Posterior vena cava (tissue), 2 donors: Measurements from ENCODE around the gene NAP1L4. TPM values are rescaled to one million over a fixed set of nuclear protein-coding genes. Genes with fewer than 3 reads are reported as not detected.

Source experiments
- DNase-seq: peaks from one replicate; pipeline ENCODE4 v3.0.0-alpha.2; 2020; ENCODE audit warnings: low spot score
- intact Hi-C, 2 donors: fragments of 100-400 bp; cut with DNase I; formaldehyde crosslinking; loops; one replicate each; pipeline versions ENCODE4 v1.14.1 to v1.14.2; 2022 to 2023
- total RNA-seq, 2 donors: library from RNA; stranded (reverse); fragmentation: NEBNext Ultra II Directional; extraction: Animal tissue kit (Norgen Biotek cat#: 25700); gene quantifications; one replicate each; pipeline ENCODE4 v1.2.1, GENCODE V29; 2021
- donor health status: DM: yes; HTN: yes; CAD: no.
- donor health status: DM: yes; HTN: yes; CAD: no.

Gene NAP1L4
- total RNA-seq, 2 donors from 2014 or later, result 89.0 to 118 TPM

- intact Hi-C loops, result no loop called here
Measured at GRCh38 chr11:2976294-2977063, 15.7 kb downstream of the NAP1L4 start.

DNA sequence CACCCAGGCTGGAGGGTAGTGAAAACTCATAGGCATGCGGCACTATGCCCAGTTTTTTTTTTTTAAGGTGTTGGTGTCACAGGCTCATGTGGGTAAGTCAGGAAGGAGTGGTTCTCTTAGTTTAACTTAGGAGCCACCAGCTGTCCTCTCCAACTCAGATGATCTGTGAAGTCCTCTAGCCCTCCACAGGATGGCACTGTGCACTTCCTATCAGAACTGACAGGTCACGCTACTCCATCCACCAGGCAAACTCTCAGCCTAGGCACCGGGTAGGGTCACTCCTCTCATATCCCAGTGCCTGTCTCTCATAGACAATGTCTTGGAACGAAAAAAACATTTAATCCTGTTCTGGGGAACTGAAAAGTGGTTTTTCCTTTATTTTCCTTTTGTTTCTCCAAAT, 16.5 kb downstream of the NAP1L4 start:
- intact Hi-C loops, result no loop called here
- no peak for DNase-seq

More at GRCh38 chr11:2976294-2977063, 15.7 kb downstream of the NAP1L4 start:
- no peak for DNase-seq

DNA sequence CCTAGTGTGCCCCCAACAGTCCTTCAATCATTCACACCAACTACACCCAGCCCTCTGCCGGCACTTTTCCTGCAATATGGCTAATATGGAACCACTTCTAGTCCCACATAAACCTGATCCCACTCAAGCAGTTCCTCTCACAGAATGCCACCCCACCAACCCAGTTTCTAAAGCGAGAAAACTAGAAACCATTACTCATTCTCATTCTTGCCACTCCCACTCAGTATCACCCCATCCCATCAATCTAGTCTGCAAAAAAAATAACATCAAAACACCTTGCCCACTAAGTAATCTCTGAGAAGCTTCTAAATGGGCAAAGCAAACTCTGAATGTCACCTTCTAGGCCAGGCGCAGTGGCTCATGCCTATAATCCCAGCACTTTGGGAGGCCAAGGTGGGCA, 17.9 kb downstream of the NAP1L4 start:
- DNase-seq, result no peak
- intact Hi-C loops, result no loop called here

- no peak for DNase-seq
- intact Hi-C loops, result no loop called here
Measured at GRCh38 chr11:2968341-2968900, 23.7 kb downstream of the NAP1L4 start.

- DNase-seq, result no peak
- intact Hi-C loops, result no loop called here
Measured at GRCh38 chr11:2964782-2965181, 27.3 kb downstream of the NAP1L4 start.

DNA sequence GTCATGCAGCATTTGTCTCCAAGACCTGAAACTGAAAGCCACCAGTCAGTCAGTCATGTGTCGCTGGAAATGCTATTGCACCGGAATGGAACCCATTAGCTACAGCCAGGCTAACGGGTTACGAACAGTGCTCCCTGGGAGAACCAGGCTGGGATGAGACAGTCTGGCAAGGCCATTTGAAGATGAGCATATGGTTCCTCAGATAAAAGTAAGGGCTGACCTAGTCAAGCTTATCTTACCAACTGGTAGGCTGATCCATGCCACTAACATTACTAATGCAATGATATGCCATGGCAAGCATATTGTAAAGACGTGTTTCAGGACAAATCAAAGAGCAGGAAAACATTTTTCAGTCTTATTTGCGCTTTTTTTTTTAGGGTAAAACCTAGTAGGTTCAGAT, 28.4 kb downstream of the NAP1L4 start:
- DNase-seq, result no peak
- intact Hi-C loops, result no loop called here

- intact Hi-C loops, result no loop called here
- no peak for DNase-seq
Measured at GRCh38 chr11:2963112-2963754, 28.9 kb downstream of the NAP1L4 start.

DNA sequence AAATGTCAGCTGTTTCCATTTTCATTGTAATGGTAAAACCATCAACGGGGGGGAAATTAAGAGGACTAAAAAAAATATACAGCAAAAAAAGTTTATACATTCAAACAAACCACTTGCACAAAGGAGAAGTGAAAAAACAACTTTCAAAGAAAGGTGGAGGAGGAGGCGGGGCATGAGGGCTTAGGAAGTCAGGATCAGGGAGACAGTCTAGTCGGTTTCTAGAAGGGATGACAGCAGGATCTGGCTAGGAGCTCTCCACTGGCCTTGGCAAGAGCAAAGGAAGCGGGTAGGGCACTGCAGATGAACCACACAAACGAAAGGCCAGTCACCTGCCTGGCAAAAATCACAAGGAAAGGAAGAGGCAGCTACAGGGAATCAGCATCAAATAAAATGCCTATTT, 31.0 kb downstream of the NAP1L4 start:
- no peak for DNase-seq
- intact Hi-C loops, result no loop called here

GRCh38 chr11:2960139-2960538, 32.0 kb downstream of the NAP1L4 start:
- DNase-seq, result no peak
- intact Hi-C loops, result no loop called here

DNA sequence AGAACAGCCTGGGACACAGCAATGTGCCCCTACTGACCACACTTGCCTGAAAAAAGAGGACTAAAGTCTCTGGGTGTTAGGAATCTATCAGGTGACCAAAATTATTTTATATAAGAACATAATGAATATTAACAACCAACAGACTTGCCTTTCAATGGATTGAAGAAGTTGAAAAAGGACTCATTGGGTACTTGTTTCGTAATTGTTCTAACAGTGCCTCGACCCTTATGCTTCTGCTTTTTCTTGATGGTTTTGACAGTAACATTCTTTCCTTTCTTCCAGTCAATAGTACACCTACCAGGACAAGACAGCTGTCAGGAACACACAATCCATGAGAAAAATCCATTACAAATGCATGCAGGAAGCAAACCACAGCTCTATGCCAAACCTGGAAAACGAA, 33.9 kb downstream of the NAP1L4 start:
- intact Hi-C loops, result no loop called here
- no peak for DNase-seq

DNA sequence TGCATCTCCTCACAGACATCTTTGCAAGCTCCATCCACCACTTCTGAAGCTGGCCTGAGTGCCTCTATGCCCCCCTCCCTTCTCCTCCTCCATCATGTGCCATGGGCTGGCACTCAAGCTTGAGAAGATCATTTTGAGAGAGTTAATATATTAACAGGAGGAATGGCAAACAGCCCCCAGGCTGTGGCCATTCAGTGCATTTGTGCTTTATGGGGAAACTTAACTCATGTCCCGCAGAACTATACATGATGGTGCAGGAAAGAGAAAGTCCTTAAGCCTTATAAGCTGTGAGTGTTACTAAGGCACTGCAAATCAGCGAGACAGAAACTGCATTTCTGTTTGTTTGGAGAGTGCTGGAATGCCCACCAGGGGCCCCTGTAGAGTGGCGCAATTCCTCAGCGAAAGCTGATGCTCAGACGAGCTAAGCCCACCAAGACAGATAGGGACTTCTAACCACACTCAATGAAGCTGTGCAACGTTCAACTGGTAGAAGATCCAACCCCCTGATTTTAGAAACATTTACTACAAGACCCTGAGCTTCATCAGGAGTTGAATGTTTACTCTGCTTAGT, 36.1 kb downstream of the NAP1L4 start:
- no peak for DNase-seq
- intact Hi-C loops, result no loop called here

DNA sequence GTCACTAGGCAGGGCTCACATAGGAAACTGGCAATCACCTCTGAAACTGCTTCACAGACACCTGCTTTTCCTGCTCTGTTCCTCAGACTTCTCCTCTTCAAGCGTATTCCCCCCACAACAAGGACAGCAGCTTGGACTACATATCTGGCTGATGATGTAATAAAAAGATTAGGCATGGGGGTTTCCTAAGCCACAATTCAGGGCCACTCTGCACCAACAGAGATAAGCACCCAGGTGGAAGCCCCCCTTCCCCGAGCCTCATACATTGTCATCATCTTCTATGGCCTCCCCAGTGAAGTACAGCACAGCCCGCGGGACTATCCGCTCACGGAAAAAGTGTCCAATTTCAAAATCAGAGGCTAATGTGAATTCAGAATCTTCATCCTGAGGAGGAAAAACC, 37.9 kb downstream of the NAP1L4 start:
- no peak for DNase-seq

GRCh38 chr11:2952290-2952689, 39.8 kb downstream of the NAP1L4 start:
- intact Hi-C loops, result loop anchor here in 1 of 2 donors (2.0 kb wide), 1 partner anchor 35 kb away; no protein-coding TSS in a partner anchor
- no peak for DNase-seq

More for the DNA sequence above, 37.9 kb downstream of the NAP1L4 start:
- intact Hi-C loops, result no loop called here

DNA sequence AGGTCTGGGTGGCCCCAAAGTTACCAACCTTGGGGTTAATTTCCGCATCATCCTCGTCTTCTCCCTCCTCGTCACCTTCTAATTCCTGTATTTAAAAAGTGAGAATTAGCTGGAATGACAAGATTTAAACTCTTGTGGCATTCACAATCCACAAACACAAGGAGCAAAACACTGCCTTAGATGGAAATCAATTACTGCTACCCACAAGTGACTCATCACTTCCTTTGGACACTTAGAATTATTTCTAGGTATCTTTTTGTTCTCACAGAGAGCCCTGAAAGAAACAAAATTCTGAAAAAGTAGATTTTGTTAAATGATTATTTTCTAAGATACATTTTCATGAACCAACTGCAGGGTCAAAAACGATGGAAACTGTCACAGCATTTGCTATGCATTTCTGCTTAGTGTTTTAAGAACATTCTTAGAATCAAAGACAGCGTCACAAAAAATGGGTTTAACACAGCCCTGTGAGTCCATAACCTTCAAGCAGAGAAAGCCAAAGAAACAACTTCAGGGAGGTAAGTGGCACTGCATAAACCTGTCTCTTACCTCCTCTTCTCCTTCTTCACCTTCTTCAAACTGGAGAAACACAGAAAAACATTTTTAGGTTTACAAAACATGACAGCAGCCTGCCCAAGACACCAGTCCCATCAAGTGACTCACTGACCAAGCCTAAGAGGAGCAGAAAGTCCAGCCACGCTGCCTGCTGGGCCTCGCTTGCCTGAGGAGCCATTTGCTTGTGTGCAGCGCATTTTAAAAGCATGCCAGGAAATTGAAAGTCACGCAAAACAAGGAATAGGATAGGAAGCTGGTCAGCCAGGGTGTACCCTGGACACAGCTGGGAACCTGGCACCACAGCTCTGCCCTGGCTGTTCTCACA, 40.7 kb downstream of the NAP1L4 start:
- DNase-seq, result no peak
- intact Hi-C loops, result loop anchor here in 1 of 2 donors (2.0 kb wide), 1 partner anchor 35 kb away; no protein-coding TSS in a partner anchor

GRCh38 chr11:2950825-2951224, 41.3 kb downstream of the NAP1L4 start:
- intact Hi-C loops, result no loop called here
- no peak for DNase-seq

DNA sequence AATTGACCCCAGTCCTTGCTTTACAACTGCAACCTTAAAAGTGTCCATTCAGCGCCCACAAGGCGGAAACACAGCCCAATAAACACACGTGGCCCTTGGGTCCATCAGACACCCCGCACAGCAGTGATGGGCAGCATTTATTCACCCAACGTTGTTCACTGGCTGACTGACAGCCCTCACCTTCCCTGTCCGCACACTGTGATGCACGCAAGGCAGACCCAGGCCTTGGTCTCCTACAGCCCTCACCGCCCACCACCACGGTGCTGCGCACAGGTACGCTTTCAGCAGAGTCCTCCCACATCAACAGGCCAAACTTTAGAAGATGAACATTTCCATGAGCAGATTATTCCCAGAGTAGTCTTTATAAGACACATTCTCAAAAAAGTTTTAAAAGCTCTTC, 42.2 kb downstream of the NAP1L4 start:
- intact Hi-C loops, result no loop called here
- DNase-seq, result no peak

- intact Hi-C loops, result no loop called here
- no peak for DNase-seq
Measured at GRCh38 chr11:2947744-2948143, 44.4 kb downstream of the NAP1L4 start.

- DNase-seq, result no peak
- intact Hi-C loops, result no loop called here
Measured at GRCh38 chr11:2945757-2946287, 46.3 kb downstream of the NAP1L4 start.
